K562 (cell line): ENCODE data around the gene LBR. TPM values are rescaled to one million over a fixed set of nuclear protein-coding genes. Genes with fewer than 3 reads are reported as not detected.

ENCODE experiments used
- ATF7 ChIP-seq: fragments of 450-650 bp; IDR thresholded peaks from 2 replicates; pipeline ENCODE4 v1.7.1; 2014; ENCODE audit warnings: mild to moderate bottlenecking, moderate library complexity
- CHD7 ChIP-seq: fragments of 200-600 bp; sonication (generic); IDR thresholded peaks from one replicate; pipeline ENCODE4 v1.6.1; 2012; ENCODE audit warnings: mild to moderate bottlenecking, low read depth, low read length, inconsistent platforms
- ESRRA ChIP-seq: fragments of 450-650 bp; IDR thresholded peaks from 2 replicates; pipeline ENCODE4 v1.6.1; 2014; ENCODE audit warnings: low read depth, mild to moderate bottlenecking, moderate library complexity, borderline replicate concordance
- HSF4 ChIP-seq: fragments of 250-450 bp; sonication (Bioruptor Pico); IDR thresholded peaks from 2 replicates; pipeline ENCODE4 v2.1.2; 2022; ENCODE audit warnings: mild to moderate bottlenecking, moderate library complexity, borderline replicate concordance
- MCM3 ChIP-seq: fragments of 450-650 bp; IDR thresholded peaks from 2 replicates; pipeline ENCODE4 v1.6.1; 2016
- POLR2AphosphoS5 ChIP-seq: IDR thresholded peaks from 2 replicates; pipeline ENCODE4 v1.6.1; 2011; ENCODE audit warnings: mild to moderate bottlenecking, low read depth, low read length, moderate library complexity; ENCODE audit not compliant: control insufficient read depth, insufficient read depth
- RUNX1 ChIP-seq: sonication (generic); IDR thresholded peaks from 2 replicates; pipeline ENCODE4 v1.6.1; 2016; ENCODE audit warnings: antibody characterized with exemption, low read depth
- SAFB ChIP-seq: fragments of 200-400 bp; formaldehyde crosslinking; IDR thresholded peaks from 2 replicates; pipeline ENCODE4 v1.6.1; 2017; ENCODE audit warnings: low read depth, low read length, borderline replicate concordance
- SMAD3 ChIP-seq: fragments of 450-650 bp; formaldehyde crosslinking; conservative IDR thresholded peaks from 2 replicates; pipeline ENCODE4 v1.4.0; 2020; ENCODE audit warnings: mild to moderate bottlenecking
- TOE1 ChIP-seq, 2 experiments: fragments of 450-650 bp in 1 of 2; sonication (generic) in 1 of 2; formaldehyde crosslinking in 1 of 2; IDR thresholded peaks; 2 replicates each; pipeline versions ENCODE4 v1.7.1 to v1.8.0; 2016 to 2022; ENCODE audit warnings: borderline replicate concordance in 2 of 2, mild to moderate bottlenecking in 2 of 2, antibody characterized with exemption in 1 of 2, inconsistent platforms in 1 of 2, low read depth in 1 of 2, missing genetic modification reagents in 1 of 2, moderate library complexity in 1 of 2
- ZNF583 ChIP-seq: fragments of 250-450 bp; sonication (Bioruptor Pico); IDR thresholded peaks from 2 replicates; pipeline ENCODE4 v1.4.0; 2020
- ZNF699 ChIP-seq: fragments of 250-450 bp; sonication (Bioruptor Pico); IDR thresholded peaks from 2 replicates; pipeline ENCODE4 v1.8.0; 2021; ENCODE audit warnings: mild to moderate bottlenecking, moderate library complexity; ENCODE audit not compliant: insufficient replicate concordance
- polyA plus RNA-seq, 8 experiments: library from polyadenylated mRNA; depleted of rRNA in 4 of 8; stranded (reverse) in 5 of 8; unstranded in 3 of 8; fragments of >200 nt; fragmentation: Nextera tagmentation in 2 of 8; fragmentation: Illumina TruSeq in 1 of 8; extraction: Ambion mirVana in 2 of 8; extraction: Trizol in 1 of 8; gene quantifications; 2 replicates each; pipeline versions ENCODE4 v1.2.1 to v1.2.3, GENCODE V29; 2011 to 2014; ENCODE audit warnings: inconsistent platforms in 1 of 8, missing spikeins in 1 of 8
- total RNA-seq, 7 experiments: library from RNA; depleted of rRNA in 6 of 7; stranded (reverse); fragments of >200 nt in 6 of 7; fragmentation: Illumina TruSeq in 2 of 7; extraction: Trizol in 2 of 7; gene quantifications; 2 replicates each; pipeline versions ENCODE4 v1.2.1 to v1.2.3, GENCODE V29; 2011 to 2021; ENCODE audit warnings: low replicate concordance in 1 of 7
- TF ChIP-seq, protein P1 (sequence below): fragments of 250-450 bp; sonication (Bioruptor Pico); IDR thresholded peaks from 2 replicates; pipeline ENCODE4 v1.8.0; 2021; ENCODE audit warnings: borderline replicate concordance, mild to moderate bottlenecking, moderate library complexity; ENCODE audit not compliant: poor library complexity, severe bottlenecking
- TF ChIP-seq, protein P2 (sequence below): sonication (generic); formaldehyde crosslinking; IDR thresholded peaks from 2 replicates; pipeline ENCODE4 v1.8.0; 2022; ENCODE audit warnings: mild to moderate bottlenecking, missing genetic modification reagents

The LBR gene
- total and polyA plus RNA-seq, 9 of the 15 experiments (the other 6 are each of a cell fraction or from before 2014, with no cell fraction given) = 102 to 229 (median 197) TPM

DNA sequence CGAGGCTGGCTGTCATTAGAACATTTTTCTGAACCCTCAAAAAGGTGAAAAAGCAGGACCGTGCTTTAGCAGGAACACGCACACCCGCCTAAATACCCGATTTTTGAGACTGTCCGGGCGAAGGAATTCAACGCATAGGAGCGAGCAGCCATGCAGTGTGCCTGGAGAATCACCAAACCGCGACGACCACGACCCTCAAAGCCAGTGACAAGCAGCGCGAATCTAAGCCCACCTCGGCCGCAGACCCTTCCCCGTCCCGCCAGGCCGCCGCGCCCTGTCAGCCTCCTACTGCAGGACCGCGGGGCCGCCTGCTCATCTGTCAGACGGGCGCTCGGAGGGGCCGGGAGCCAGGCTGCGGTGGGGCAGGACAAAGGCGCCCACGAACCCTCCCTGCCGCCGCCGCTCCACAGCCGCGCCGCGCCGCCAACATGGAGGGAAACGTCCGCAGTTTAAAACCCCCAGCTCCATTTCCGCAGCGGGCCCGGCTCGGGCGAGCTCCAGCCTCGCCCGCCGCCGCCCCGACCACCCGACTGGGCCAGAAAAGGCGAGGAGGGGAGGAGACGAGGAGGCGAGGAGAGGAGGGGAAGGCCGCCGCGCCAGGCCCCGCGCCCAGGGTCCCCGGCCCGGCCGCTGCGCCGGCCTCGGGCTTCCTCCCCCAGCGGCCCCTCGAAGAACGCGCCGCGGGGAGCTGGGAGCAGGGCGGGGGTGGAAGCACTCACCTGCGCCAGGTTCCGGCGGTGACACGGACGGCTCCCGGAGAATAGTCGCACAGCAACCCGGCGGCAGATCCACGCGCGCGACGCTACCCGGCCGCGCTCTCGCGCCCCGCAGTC is at the start of gene LBR (continued):
- no peak for TF ChIP-seq SMAD3 (CRISPR knock-in tag)
- no peak for TF ChIP-seq CHD7
- no peak for TF ChIP-seq MCM3
- no peak for TF ChIP-seq ATF7
- TF ChIP-seq, protein P1, sequence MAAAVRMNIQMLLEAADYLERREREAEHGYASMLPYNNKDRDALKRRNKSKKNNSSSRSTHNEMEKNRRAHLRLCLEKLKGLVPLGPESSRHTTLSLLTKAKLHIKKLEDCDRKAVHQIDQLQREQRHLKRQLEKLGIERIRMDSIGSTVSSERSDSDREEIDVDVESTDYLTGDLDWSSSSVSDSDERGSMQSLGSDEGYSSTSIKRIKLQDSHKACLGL (CRISPR knock-in tag) = peak; percentile 17
- no peak for TF ChIP-seq ZNF699
- TF ChIP-seq HSF4 (CRISPR knock-in tag) = no peak
- TF ChIP-seq TOE1 (IDR thresholded peaks at IDR 0.05; ENCODE audit: borderline replicate concordance) = no peak
- TF ChIP-seq TOE1 (CRISPR knock-in tag; IDR thresholded peaks at IDR 0.05; ENCODE audit: borderline replicate concordance, low read depth) = 0 out of 2 replicates have a peak, but pooled peaks have one; percentile 9
- no peak for TF ChIP-seq POLR2AphosphoS5
- TF ChIP-seq ESRRA = no peak; the same call in none of the 2 replicates
- TF ChIP-seq ZNF583 = peak; percentile 80
- 0 out of 2 replicates have a peak, but pooled peaks have one; percentile 23 for TF ChIP-seq RUNX1
- TF ChIP-seq, protein P2, sequence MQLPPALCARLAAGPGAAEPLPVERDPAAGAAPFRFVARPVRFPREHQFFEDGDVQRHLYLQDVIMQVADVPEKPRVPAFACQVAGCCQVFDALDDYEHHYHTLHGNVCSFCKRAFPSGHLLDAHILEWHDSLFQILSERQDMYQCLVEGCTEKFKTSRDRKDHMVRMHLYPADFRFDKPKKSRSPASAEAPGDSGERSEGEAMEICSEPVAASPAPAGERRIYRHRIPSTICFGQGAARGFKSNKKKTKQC = peak; percentile 29; the same call in 1 of the 2 replicates
- peak; percentile 83 for TF ChIP-seq SAFB
